RWPE2 (cell line): ENCODE results near the gene HYDIN.
A peak's percentile ranks its signal among the peaks of the same experiment; 100 is the strongest.
"Not testable (repeated sequence)": the region's sequence is repeated elsewhere in the genome, so short reads cannot be mapped to it uniquely, and the experiment has no call there.

Source experiments
- ATAC-seq: fragments of 200-7000 bp; cut with Tn5 transposase; 3 replicates; pipeline ENCODE4 v1.9.1; 2021; ENCODE audit warnings: low read depth
- DNase-seq: peaks from one replicate; pipeline ENCODE4 v3.0.0-alpha.2; 2020; ENCODE audit warnings: low spot score
- H3K27ac ChIP-seq: fragments of 450-650 bp; 2 replicates; pipeline ENCODE4 v1.5.1; 2017; ENCODE audit warnings: mild to moderate bottlenecking; ENCODE audit not compliant: poor library complexity, severe bottlenecking
- H3K27me3 ChIP-seq: fragments of 250-450 bp; sonication (Bioruptor Pico); 2 replicates; pipeline ENCODE4 v1.5.1; 2021; ENCODE audit warnings: mild to moderate bottlenecking, moderate library complexity; ENCODE audit not compliant: insufficient read depth, poor library complexity, severe bottlenecking
- H3K36me3 ChIP-seq: fragments of 250-450 bp; sonication (Bioruptor Pico); 2 replicates; pipeline ENCODE4 v1.5.1; 2020; ENCODE audit warnings: low read depth, mild to moderate bottlenecking, moderate library complexity
- H3K4me1 ChIP-seq: fragments of 250-450 bp; sonication (Bioruptor Pico); 2 replicates; pipeline ENCODE4 v1.5.1; 2021; ENCODE audit warnings: mild to moderate bottlenecking, moderate library complexity; ENCODE audit not compliant: insufficient read depth, poor library complexity, severe bottlenecking
- H3K4me3 ChIP-seq: fragments of 250-450 bp; sonication (Bioruptor Pico); 2 replicates; pipeline ENCODE4 v1.5.1; 2021; ENCODE audit warnings: mild to moderate bottlenecking, moderate library complexity; ENCODE audit not compliant: severe bottlenecking
- H3K9me3 ChIP-seq: fragments of 250-450 bp; sonication (Bioruptor Pico); 2 replicates; pipeline ENCODE4 v1.5.1; 2021; ENCODE audit warnings: mild to moderate bottlenecking, moderate library complexity; ENCODE audit not compliant: severe bottlenecking

The HYDIN gene

GRCh38 chr16:71037987-71038386 lies 192.5 kb downstream of the HYDIN start:
- not testable (repeated sequence) for DNase-seq, H3K4me3 ChIP-seq, H3K27ac ChIP-seq, H3K4me1 ChIP-seq, H3K9me3 ChIP-seq, H3K36me3 ChIP-seq, H3K27me3 ChIP-seq
- ATAC-seq, result peak; percentile 94

DNA sequence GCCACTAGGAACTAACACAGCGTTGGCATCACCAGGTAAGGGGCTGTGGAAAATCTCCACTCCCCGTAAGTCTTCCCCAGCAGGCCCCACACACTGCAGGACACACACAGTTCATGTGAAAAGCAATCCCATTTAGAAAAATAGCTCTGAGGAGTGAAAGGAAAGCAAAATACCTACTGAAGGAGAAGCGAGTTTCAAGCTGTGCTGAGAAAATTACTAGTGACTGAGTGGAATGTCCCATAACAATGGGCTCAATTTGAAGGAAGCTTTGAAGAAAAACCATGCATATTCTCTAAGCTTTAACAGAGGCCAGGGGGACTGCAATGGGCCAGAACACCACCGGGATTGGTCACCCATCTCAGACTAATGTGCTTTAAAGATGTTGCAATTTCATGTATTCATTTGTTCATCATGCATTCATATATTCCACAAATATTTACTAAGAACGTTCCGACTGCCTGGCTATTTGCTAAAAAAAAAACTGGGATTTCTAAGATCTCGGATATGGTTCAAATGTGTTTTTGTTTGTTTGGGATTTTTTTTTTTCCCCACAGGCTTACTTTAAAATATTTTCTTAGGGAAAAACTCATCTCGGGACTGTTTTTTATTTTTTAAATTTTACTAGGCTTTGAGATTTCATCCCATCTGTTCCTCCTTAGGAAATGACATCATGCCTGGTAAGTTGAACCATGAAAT lies 202.3 kb downstream of the HYDIN start:
- H3K4me3 ChIP-seq, H3K9me3 ChIP-seq, H3K27me3 ChIP-seq, DNase-seq, ATAC-seq, H3K4me1 ChIP-seq, H3K36me3 ChIP-seq, H3K27ac ChIP-seq: not testable (repeated sequence)

DNA sequence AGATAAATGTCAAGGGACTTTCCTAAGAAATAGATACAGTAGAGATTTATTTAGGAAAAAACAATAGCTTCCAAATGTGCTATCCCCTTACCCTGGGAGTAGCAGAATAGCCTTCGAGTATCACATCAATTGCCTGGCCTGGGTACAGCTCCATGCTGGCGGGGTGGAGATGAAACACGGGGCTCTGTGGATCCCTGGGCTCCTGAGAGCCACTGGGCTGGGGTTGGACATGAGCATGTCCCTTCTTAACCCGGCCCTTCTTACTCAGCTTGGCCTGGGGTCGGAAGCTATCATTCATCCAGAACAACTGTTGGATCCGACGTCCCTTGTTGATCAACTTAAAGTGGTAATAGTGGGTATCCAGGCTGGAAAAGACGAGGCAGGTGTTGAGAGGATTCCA lies 203.0 kb downstream of the HYDIN start:
- not testable (repeated sequence) for H3K4me3 ChIP-seq, H3K36me3 ChIP-seq, ATAC-seq, DNase-seq, H3K27me3 ChIP-seq, H3K9me3 ChIP-seq, H3K4me1 ChIP-seq, H3K27ac ChIP-seq

- not testable (repeated sequence) for H3K9me3 ChIP-seq, H3K4me3 ChIP-seq, H3K36me3 ChIP-seq, H3K27ac ChIP-seq, DNase-seq, H3K27me3 ChIP-seq, H3K4me1 ChIP-seq, ATAC-seq
These were observed 206.6 kb downstream of the HYDIN start for GRCh38 chr16:71023851-71024439.

DNA sequence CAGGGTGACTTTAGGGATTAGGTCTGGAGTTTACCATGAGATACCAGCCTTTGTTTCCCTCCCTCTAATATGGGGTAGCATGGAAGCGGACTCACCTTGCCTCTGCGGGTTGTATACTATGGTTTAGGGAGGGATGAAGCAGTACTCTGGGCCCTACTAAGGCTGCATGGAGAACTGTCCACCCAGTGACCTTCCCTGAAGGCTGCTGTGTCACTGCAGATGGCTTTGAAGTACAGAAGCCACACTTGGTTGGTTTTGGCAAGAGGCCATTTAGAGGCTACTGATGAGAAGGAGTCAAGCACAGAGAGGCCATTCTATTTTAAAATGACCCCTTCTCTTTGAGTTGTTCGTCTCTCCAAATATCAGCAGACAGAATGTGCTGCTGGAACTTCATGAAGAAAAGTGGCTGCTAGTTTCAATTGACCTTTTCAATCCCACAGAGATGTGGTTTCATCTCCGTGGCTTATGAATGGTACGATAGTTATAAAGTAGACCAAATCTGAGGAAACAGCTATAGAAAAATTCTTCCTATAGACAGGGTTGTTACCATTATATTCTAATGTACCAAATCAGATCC lies 208.5 kb downstream of the HYDIN start:
- H3K36me3 ChIP-seq, DNase-seq, H3K4me3 ChIP-seq, H3K4me1 ChIP-seq, H3K9me3 ChIP-seq, ATAC-seq, H3K27ac ChIP-seq, H3K27me3 ChIP-seq: not testable (repeated sequence)

- H3K4me1 ChIP-seq, H3K4me3 ChIP-seq, DNase-seq, H3K9me3 ChIP-seq, H3K27ac ChIP-seq, H3K36me3 ChIP-seq, H3K27me3 ChIP-seq: not testable (repeated sequence)
- peak; percentile 87 for ATAC-seq
These were observed 211.3 kb downstream of the HYDIN start for GRCh38 chr16:71019067-71019682.

DNA sequence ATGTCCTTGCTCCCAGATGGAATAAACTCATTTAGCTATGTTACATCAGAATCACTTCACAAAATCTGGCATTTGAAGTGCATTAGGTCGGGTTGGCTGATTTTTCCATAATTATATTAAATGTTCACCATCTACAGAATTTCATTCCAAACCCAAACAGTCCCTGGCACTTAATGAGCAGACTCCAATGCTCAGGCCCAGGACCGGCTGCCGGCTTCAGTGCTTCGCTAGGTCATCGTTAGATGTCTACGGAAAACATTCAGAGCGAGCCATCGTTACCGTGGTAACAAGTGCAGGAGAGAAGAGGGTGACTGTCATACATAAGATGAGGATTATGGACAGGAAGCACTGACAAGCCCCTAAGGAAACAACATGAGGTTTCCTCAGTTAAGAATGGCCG lies 215.1 kb downstream of the HYDIN start:
- not testable (repeated sequence) for H3K36me3 ChIP-seq, H3K4me1 ChIP-seq, DNase-seq, ATAC-seq, H3K27me3 ChIP-seq, H3K4me3 ChIP-seq, H3K9me3 ChIP-seq, H3K27ac ChIP-seq

- peak; percentile 60 for ATAC-seq
These were observed 220.9 kb downstream of the HYDIN start for GRCh38 chr16:71009440-71010223.

DNA sequence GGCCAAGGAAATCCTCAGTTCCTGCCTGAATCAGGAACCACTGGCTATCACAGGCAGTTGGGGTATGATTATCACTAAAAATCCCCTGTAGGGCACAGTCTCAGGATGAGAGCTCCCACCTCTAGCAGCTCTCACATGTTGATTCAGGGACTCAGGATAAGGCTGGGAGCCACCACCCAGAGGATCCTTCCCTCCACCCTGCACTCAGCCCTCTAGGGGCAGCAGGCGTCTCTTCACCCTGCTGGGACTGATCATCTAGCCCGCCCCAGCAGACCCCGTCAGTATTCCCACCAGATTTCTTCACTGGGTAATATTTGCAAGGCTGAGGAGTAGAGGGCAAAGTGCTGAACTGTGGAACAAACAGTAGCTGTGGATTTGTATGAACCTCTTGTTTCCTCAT lies 224.0 kb downstream of the HYDIN start:
- H3K27me3 ChIP-seq, H3K4me1 ChIP-seq, H3K9me3 ChIP-seq, H3K27ac ChIP-seq, H3K36me3 ChIP-seq, H3K4me3 ChIP-seq, DNase-seq: not testable (repeated sequence)
- ATAC-seq, result peak; percentile 60; the same call in 2 of the 3 replicates

More at GRCh38 chr16:71009440-71010223, 220.9 kb downstream of the HYDIN start:
- not testable (repeated sequence) for H3K4me3 ChIP-seq, H3K36me3 ChIP-seq, H3K4me1 ChIP-seq, DNase-seq, H3K27ac ChIP-seq, H3K9me3 ChIP-seq, H3K27me3 ChIP-seq

DNA sequence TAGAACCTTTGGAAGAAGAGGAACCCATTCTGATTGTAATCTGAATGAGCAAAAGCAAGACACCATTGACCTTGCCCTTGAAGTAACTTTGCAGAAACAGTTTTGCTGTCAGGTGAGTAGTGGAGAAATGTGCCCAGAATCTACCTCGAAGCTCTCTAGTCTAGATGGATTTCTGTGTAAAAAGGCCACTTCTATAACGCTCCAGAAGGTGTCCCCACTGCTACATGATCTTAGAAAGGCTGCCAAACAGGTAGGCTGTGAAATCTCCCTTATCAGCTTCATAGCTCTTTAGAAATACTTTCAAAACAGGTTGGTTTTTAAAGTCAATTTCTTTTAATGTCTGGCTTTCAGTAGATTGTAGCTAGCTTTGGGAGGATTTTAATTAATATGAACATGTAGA lies 230.8 kb downstream of the HYDIN start:
- not testable (repeated sequence) for H3K4me1 ChIP-seq, DNase-seq, H3K27ac ChIP-seq, H3K9me3 ChIP-seq, H3K36me3 ChIP-seq, H3K27me3 ChIP-seq, H3K4me3 ChIP-seq
- peak; percentile 65; the same call in 2 of the 3 replicates for ATAC-seq

DNA sequence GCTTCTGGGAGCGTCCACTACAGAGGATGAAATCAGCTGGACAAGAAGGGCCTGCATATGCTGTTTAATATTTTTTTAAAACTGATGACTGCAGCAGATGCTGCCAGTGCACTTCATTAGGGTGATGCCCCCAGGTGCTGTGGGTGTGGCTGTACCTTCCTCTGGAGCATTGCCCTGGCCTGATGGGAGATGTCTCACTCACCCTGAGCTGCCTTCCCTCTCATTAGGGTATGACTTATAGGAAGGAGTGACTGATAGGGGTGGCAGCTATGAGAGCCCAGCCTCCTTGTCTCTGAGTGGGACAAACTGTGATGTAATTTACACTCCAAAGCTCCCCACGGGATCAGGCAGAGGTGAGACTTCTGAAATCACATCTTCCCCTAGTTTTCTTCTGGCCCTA lies 234.7 kb downstream of the HYDIN start:
- H3K4me1 ChIP-seq, DNase-seq, H3K4me3 ChIP-seq, H3K27me3 ChIP-seq, H3K27ac ChIP-seq, H3K36me3 ChIP-seq, H3K9me3 ChIP-seq: not testable (repeated sequence)
- peak; percentile 84 for ATAC-seq
